Transverse colon (tissue), 4 donors: Measurements from ENCODE around the gene LIX1. TPM values are rescaled to one million over a fixed set of nuclear protein-coding genes. Genes with fewer than 3 reads are reported as not detected.

Experiments used
- DNase-seq: peaks from one replicate; pipeline ENCODE4 v3.0.0-alpha.2; 2019
- H3K27ac ChIP-seq, 4 donors: fragments of 200-600 bp; sonication (generic); 2 replicates each; pipeline ENCODE4 v1.5.1; 2016 to 2018; ENCODE audit warnings: inconsistent platforms in 4 of 4
- H3K27me3 ChIP-seq: fragments of 200-600 bp; sonication (generic); 2 replicates; pipeline ENCODE4 v1.5.1; 2017; ENCODE audit warnings: inconsistent platforms
- H3K36me3 ChIP-seq, 4 donors: fragments of 200-600 bp; sonication (generic); 2 replicates each; pipeline ENCODE4 v1.5.1; 2017 to 2019; ENCODE audit warnings: inconsistent platforms in 4 of 4
- H3K4me1 ChIP-seq, 4 donors: fragments of 200-600 bp; sonication (generic); 2 replicates each; pipeline ENCODE4 v1.5.1; 2017 to 2020; ENCODE audit warnings: inconsistent platforms in 4 of 4
- H3K4me3 ChIP-seq, 4 donors: fragments of 200-600 bp; sonication (generic); 1 replicate in 1 of 4; 2 replicates in 3 of 4; pipeline versions ENCODE4 v1.5.1 to v1.6.1; 2017 to 2019; ENCODE audit warnings: inconsistent platforms in 4 of 4
- H3K9me3 ChIP-seq, 2 donors: fragments of 200-600 bp; sonication (generic); 2 replicates each; pipeline ENCODE4 v1.5.1; 2017 to 2019; ENCODE audit warnings: inconsistent platforms in 2 of 2
- EP300 ChIP-seq: sonication (generic); formaldehyde crosslinking; IDR thresholded peaks from one replicate; pipeline ENCODE4 v1.6.1; 2017; ENCODE audit warnings: antibody characterized with exemption, low read depth
- POLR2A ChIP-seq: fragments of 450-650 bp; IDR thresholded peaks from one replicate; pipeline ENCODE4 v1.6.1; 2016; ENCODE audit warnings: antibody characterized with exemption, mild to moderate bottlenecking, moderate library complexity
- POLR2AphosphoS5 ChIP-seq, 3 donors: sonication (generic); formaldehyde crosslinking; IDR thresholded peaks; one replicate each; pipeline ENCODE4 v1.6.1; 2016; ENCODE audit warnings: antibody characterized with exemption in 3 of 3
- WGBS, 2 donors: methylation state at CpG; one replicate each; pipeline ENCODE4 v1.1.5; 2018; ENCODE audit warnings: low coverage in 1 of 2; 5-methylcytosine and 5-hydroxymethylcytosine counted together
- in situ Hi-C, 4 donors: fragments of 200-750 bp; cut with MboI; loops; one replicate each; pipeline versions ENCODE4 v1.15.0 to v1.15.1; 2017; ENCODE audit warnings: low sequenced_read_pairs in 3 of 4, low pct_ligation_motif_present in 1 of 4, low pct_unique_long_range_greater_than_20kb in 1 of 4
- intact Hi-C: fragments of 100-400 bp; cut with DNase I; formaldehyde crosslinking; loops from one replicate; pipeline ENCODE4 v1.15.1; 2023; ENCODE audit warnings: low total_unique reads
- small RNA-seq, 4 donors: library from RNA; depleted of rRNA; stranded (forward); fragments of <200 nt; gene quantifications; one replicate each; pipeline ENCODE3, GENCODE V24; 2016
- total RNA-seq, 4 donors: library from RNA; depleted of rRNA; stranded (reverse); fragments of >200 nt; gene quantifications; one replicate each; pipeline ENCODE4 v1.1.0, GENCODE V29; 2016
- TF ChIP-seq, protein P1 (sequence below), 5 experiments: fragments of 200-600 bp in 3 of 5; fragments of 450-650 bp in 2 of 5; sonication (generic) in 3 of 5; IDR thresholded peaks; 1 replicate in 2 of 5; 2 replicates in 3 of 5; pipeline ENCODE4 v1.5.1; 2016 to 2017; ENCODE audit warnings: antibody characterized with exemption in 5 of 5, inconsistent platforms in 3 of 5, mild to moderate bottlenecking in 2 of 5, moderate library complexity in 1 of 5

LIX1 gene
- total RNA-seq, 4 donors from 2014 or later = 0.16 to 0.41 TPM; not detected in 2

DNA sequence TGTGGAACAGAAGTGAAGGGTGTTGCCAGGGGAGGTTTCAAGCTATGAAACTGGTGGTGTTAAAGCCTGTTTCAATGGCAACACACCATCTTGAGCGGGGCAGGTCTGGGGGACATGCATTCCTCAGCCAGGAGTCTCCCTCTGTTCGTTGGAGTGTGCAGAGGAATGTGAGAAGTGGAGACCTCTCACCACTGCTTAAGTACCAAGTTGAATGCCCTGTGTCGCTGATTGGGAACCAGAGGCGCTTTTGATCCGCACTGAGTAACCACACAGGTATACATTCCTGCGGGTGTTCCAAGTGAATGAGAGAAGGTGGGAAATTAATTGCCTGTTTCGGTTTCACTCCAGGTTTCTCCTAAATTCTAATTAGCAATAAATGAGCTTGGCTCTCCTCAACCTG lies 99.4 kb downstream of the LIX1 start:
- Histone ChIP-seq H3K27me3 (no peaks in the 10 kb centered on the region), H3K27ac (no peak overlapping the region), H3K36me3 (no peaks in the 10 kb centered on the region), H3K4me3 (no peak overlapping the region), H3K9me3 (no peaks in the 10 kb centered on the region), H3K4me1 (no peaks in the 10 kb centered on the region)
- intact Hi-C loops (no loop called here), in situ Hi-C loops (no loop called here)
- WGBS, 2 donors = 80 to 89% methylated on average over 1 to 7 of the region's 7 CpGs
- TF ChIP-seq POLR2A (no peak), POLR2AphosphoS5 (IDR thresholded peaks at IDR 0.05) (no peak), EP300 (no peak)
- TF ChIP-seq, protein P1, sequence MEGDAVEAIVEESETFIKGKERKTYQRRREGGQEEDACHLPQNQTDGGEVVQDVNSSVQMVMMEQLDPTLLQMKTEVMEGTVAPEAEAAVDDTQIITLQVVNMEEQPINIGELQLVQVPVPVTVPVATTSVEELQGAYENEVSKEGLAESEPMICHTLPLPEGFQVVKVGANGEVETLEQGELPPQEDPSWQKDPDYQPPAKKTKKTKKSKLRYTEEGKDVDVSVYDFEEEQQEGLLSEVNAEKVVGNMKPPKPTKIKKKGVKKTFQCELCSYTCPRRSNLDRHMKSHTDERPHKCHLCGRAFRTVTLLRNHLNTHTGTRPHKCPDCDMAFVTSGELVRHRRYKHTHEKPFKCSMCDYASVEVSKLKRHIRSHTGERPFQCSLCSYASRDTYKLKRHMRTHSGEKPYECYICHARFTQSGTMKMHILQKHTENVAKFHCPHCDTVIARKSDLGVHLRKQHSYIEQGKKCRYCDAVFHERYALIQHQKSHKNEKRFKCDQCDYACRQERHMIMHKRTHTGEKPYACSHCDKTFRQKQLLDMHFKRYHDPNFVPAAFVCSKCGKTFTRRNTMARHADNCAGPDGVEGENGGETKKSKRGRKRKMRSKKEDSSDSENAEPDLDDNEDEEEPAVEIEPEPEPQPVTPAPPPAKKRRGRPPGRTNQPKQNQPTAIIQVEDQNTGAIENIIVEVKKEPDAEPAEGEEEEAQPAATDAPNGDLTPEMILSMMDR (IDR thresholded peaks at IDR 0.05) = no peak
- DNase-seq = no peak

Small RNAs within 50 kb of the gene (small RNA-seq; reads per million reads assigned to genes)
- gene RNU1-73P = 0 reads per million in 4 donors

Other genes with a start within 250 kb of the LIX1 start
- 10 to 100 TPM in 3 of 4 donors, 1 to 10 TPM in 1; 7.2 to 40.5 (median 34.8) TPM for gene LNPEP, start 206.5 kb downstream of the LIX1 start, total RNA-seq
- 100 to 1,000 TPM in 1 of 4 donors, 10 to 100 TPM in 3; 19.3 to 119 (median 23.4) TPM for gene RIOK2, start 40.6 kb upstream of the LIX1 start, total RNA-seq